ENCODE data around the gene ATG4B. TPM values are rescaled to one million over a fixed set of nuclear protein-coding genes. Genes with fewer than 3 reads are reported as not detected.
A peak's percentile ranks its signal among the peaks of the same experiment; 100 is the strongest.

ATG4B gene
- total RNA-seq, 1 donor from 2014 or later, result 50.4 TPM

DNA sequence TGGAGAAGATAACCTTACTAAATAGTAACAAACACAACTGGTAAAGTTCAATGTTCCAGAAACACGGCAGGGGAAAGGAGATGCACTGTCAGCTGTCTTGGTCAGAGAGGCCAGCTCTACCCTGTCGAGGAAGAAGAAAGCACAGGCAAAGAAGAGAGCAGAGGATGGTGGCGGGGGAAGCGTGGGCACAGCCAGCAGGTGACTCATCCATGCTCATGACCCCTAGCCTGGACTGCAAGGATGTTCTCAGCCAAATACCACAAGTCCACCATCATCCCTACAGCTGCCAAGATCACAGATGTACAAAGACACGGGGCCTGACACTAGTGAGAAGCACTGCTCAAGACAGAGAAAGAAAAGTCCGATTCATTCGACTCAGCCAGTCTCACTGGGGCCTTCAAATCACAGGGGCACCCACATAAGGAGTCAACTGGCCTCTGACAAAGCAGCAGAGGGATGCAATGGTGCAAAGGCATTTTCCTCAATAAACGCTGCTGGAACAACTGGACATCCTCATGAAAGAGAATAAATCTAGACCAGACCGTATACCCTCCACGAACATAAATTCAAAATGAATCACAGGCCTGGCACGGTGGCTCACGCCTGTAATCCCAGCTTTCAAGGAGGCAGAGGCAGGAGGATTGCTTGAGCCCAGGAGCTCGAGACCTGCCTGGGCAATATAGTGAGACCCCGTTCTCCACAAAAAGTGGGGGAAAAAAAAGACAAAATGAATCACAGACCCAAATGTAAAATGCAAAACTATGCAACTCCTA is 43.5 kb downstream of the ATG4B start:
- DNase-seq (ENCODE audit: low spot score), result no peak

- no peak for DNase-seq (ENCODE audit: low spot score)
Measured at GRCh38 chr2:241686324-241686649, 48.8 kb downstream of the ATG4B start.

DNA sequence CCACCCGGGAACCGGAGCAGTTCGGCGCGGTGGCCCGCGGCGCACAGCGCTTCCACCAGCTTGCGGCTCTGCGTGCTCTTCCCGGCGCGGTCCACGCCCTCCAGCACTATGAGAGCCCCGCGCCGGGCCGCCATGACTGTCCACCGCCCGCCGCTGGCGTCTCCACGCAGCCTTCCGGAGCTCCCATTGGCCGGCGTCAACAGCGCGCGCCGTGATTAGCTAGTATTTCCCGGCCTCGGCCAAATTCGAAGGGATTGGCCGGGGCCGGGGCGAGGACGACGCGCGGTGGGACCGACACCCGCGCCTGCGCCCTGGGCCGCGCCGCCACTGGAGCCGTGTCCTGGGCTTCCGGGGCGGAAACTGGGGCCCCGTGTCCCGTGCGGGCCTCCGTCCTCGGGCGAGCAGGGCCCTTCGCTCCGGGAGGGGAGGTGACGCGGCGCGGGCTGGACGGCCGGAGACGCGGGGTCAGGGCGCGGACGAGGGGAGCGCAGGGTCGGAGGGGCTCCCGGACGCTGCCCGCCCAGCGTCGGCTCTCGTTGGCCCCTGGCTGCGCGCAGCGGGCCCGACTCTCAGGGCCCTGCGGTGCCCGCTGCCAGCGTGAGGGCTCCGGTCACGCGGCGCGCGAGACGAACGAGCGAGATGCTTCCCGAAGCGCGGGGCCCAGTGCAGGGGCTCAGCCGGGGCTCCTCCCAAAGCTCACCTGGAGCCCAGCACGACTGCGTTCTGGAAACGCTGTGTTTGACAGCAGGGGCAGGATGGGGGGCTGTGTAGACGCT is 49.3 kb downstream of the ATG4B start, which contains the start of gene DTYMK:
TSS of gene DTYMK (minus strand) at position 166 of the 776 bp plus-strand sequence. CDS start at position 134, 32 bp downstream.
- peak; percentile 99 for DNase-seq (ENCODE audit: low spot score)

GRCh38 chr2:241689306-241689705 is 51.8 kb downstream of the ATG4B start:
- no peak for DNase-seq (ENCODE audit: low spot score)

DNA sequence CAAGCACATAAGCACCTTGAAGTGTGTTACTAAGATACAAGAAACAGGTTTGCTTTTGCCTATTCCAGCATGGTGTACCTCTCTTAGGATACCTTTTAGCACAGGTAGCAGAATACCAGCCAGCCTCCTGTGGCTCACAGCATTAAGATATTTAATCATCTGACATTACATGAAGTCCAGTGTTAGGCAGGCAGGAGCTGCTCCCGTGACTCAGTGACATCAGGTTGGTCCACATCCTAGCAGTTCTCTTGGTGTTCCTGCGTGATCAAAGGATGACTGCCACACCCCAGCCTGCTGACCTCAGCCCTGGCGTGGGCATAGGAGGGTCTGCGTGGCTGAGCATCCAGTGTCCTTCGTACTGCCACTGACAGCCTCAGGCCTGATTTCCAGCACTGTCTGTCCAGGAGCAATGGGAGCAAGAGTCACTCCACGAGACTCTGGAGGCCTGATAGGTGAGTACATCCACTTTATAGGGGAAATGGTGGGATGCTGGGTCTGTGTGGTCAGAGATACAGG is 52.8 kb downstream of the ATG4B start:
- DNase-seq (ENCODE audit: low spot score), result no peak

GRCh38 chr2:241692448-241692847 is 55.0 kb downstream of the ATG4B start:
- no peak for DNase-seq (ENCODE audit: low spot score)

- DNase-seq (ENCODE audit: low spot score), result no peak
Measured at GRCh38 chr2:241695651-241696050, 58.2 kb downstream of the ATG4B start.

DNA sequence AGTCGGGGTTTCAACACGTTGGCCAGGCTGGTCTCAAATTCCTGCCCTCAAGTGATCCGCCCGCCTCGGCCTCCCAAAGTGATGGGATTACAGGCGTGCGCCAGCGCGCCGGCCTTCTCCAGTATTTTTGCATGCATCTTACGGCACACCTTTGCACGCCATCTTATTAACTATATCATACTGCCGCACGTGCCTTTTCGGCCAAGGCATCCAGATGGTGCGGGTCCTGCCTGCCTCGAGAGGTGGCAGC is 63.6 kb downstream of the ATG4B start:
- no peak for DNase-seq (ENCODE audit: low spot score)

GRCh38 chr2:241701399-241702154 is 64.1 kb downstream of the ATG4B start, which contains the start of gene ING5:
Gene ING5 (plus strand): TSS chr2:241702039. CDS start chr2:241702066, 27 bp downstream.
- DNase-seq (ENCODE audit: low spot score), result peak; percentile 99

GRCh38 chr2:241702155-241703031 is 64.9 kb downstream of the ATG4B start:
- DNase-seq (ENCODE audit: low spot score), result peak; percentile 97

DNA sequence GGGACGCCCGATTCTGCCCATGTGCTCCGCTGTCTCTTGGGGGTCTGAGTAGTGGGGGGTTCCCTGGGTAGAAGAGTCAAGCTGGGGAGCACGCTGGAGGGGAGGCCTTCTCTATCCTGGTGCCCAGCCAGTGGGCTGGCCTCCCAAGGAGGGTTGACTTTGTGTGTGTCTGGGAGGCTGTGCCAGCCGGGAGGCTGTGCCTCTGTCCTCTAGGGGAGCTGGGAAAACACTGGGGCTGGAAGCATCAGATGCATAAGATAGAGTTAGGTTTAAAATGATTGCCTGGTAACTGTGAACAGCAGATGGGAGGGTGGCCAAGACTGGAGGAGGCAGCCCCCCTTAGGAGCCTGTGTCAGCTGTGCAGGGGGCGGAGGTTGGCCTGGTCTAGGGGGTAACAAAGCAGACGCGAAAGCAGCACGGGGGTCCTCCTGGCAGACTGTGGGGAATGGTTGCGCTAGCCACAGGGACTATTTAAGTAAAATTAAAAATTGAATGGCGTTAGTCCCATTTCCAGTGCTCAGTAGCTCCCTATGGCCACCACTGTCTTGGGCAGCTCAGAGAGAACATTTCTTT is 65.6 kb downstream of the ATG4B start:
- DNase-seq (ENCODE audit: low spot score), result no peak

GRCh38 chr2:241706537-241706936 is 69.0 kb downstream of the ATG4B start:
- DNase-seq (ENCODE audit: low spot score), result no peak

DNA sequence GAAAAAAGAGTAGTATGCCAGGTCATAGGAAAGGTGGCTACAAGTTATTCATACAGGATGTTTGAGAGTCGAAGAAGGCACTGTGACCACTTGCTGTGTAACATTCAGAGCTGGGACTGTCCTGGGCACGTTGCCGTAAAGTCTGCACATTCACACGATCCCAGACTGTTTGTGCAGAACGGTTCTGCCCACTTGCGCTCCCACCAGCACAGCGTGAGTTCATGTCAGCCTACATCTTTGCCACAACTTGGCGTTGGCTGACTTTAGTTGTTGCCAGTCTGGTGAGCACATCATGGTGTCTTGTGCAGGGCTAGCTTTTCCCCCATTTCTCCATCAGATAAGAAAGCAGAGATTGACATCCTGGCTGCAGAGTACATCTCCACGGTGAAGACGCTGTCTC is 71.4 kb downstream of the ATG4B start:
- DNase-seq (ENCODE audit: low spot score), result no peak

GRCh38 chr2:241719093-241719492 is 81.6 kb downstream of the ATG4B start:
- no peak for DNase-seq (ENCODE audit: low spot score)

GRCh38 chr2:241720099-241720498 is 82.6 kb downstream of the ATG4B start:
- no peak for DNase-seq (ENCODE audit: low spot score)

GRCh38 chr2:241720560-241720959 is 83.1 kb downstream of the ATG4B start:
- no peak for DNase-seq (ENCODE audit: low spot score)

GRCh38 chr2:241721852-241722251 is 84.4 kb downstream of the ATG4B start:
- no peak for DNase-seq (ENCODE audit: low spot score)

DNA sequence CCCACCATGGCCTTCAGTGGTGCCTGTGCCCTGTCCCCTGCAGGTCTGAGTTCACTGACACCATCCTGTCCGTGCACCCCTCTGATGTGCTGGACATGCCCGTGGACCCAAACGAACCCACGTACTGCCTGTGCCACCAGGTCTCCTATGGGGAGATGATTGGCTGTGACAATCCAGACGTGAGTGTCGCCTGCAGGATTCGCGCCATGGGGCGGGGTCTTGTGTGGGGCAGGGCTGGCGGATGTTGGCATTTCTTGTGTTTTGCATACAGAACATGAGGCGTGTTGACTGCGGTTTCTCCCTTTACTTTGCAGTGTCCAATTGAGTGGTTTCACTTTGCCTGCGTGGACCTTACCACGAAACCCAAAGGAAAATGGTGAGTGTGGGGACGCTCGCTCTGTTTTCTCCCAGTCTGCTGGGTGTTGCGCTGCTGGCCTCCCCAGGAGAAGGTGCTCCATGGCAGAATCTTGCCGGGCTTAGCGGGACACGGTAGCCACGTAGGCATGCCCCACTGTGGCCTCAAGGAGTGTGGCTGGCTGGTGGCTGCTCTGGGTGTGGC is 85.5 kb downstream of the ATG4B start:
- DNase-seq (ENCODE audit: low spot score), result no peak
